ENCODE results near the gene HSPA4L.

DNA sequence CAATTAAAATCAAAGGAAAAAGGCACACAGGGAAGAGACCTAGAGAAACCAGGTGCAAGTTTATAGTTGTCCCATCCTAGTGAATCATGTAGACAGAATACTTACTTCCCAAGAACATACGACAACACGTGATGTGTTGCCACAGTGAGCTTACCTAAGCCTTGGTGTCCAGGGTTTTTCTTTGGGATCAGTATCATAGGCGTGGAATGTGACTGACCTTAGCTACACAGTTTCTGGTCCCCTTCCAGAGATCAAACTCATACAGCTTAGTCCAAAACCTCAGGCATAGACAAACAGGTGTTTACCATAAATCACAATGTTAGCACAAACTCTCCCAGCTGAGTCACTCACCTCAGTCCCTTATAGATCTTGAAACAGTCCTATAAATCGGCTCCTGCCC is 34.2 kb upstream of the HSPA4L start:
- TF ChIP-seq, protein P1, sequence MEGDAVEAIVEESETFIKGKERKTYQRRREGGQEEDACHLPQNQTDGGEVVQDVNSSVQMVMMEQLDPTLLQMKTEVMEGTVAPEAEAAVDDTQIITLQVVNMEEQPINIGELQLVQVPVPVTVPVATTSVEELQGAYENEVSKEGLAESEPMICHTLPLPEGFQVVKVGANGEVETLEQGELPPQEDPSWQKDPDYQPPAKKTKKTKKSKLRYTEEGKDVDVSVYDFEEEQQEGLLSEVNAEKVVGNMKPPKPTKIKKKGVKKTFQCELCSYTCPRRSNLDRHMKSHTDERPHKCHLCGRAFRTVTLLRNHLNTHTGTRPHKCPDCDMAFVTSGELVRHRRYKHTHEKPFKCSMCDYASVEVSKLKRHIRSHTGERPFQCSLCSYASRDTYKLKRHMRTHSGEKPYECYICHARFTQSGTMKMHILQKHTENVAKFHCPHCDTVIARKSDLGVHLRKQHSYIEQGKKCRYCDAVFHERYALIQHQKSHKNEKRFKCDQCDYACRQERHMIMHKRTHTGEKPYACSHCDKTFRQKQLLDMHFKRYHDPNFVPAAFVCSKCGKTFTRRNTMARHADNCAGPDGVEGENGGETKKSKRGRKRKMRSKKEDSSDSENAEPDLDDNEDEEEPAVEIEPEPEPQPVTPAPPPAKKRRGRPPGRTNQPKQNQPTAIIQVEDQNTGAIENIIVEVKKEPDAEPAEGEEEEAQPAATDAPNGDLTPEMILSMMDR (IDR thresholded peaks at IDR 0.05) = no peak
- no peak for TF ChIP-seq POLR2AphosphoS5 (IDR thresholded peaks at IDR 0.05)
